NCI-H1105 treated with DMSO at 0.1 percent for 48 hours (cell line): ENCODE results near the gene LARGE1.

ENCODE experiments used
- DNase-seq: peaks from one replicate; lab custom pipeline; 2025; lab: John Stamatoyannopoulos, UW

Gene LARGE1

DNA sequence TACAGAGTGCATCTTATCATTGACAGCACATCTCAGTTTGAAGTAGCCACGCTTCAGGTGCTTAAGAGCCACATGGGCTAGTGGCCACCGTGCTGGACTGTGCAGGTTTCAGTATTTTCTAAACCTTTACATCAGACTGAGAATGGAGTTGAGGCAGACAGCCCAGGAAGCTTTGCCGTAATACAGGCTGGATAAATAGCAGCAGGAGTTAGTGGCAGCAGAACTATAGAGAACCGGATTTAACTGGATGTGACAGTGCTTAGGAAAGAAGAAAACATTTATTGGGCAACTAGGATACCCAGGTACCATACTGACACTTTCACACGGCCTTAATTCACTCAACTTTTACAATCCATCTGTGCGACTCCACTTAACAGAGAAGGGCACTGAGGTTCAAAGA lies 145.5 kb downstream of the LARGE1 start:
- DNase-seq = no peak

DNA sequence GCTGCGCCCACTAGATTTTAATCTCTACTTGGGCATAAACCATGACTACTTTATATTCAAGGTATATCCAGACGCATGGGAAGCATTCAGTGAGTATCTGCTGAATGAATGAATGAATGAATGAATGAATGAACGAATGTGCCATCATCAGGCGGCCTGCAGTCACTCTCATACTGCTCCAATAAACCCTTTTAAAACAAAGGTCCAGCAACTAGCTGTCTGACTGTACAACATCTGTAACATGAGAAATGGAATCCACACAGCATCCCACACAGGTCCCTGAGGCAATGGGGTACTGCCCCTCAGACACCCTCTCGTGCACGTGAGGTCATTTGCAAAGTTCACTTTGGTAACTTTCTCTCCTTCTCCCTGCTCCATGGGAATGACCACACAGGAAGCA lies 147.5 kb downstream of the LARGE1 start:
- DNase-seq = no peak

- DNase-seq = no peak
Observed at GRCh38 chr22:33771136-33771535, 149.1 kb downstream of the LARGE1 start.

- DNase-seq = no peak
Observed at GRCh38 chr22:33770723-33771122, 149.6 kb downstream of the LARGE1 start.

DNA sequence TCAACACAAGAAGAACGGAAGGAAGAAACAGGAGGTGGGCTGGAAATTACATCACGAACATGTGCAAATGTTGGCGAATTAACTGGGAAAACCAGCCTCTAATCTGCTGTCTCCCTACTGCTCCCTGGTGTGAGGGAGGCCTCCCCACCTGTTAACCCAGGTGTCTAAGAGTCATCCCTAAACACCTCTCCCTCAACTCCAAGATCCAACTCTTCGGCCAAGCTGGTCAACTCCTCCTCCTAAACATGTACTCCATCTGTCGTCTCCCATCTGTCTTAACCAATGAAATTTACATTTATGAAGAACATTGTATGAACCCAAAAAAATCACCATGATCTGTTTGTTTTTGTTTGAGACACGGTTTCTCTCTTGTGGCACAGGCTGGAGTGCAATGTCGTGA lies 154.2 kb downstream of the LARGE1 start:
- DNase-seq = no peak

DNA sequence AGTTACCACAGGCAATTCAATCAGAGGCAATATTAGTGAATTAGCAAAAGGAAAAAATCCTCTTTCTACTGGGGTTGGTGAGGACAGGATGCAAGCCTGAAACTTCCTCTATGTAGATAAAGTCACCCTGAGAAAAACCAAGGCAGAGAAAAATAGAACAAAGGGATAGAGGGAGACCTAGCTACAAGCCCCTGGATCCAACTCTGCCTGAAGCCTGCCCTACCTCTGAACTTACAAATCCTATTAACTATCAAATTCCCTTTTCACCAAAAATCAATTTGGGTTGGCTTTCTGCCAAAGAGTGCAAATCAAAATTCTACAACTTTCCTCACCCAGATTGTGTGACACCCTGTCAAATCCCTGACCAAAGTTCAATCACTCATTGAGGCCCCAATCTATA lies 161.3 kb downstream of the LARGE1 start:
- DNase-seq = no peak

DNA sequence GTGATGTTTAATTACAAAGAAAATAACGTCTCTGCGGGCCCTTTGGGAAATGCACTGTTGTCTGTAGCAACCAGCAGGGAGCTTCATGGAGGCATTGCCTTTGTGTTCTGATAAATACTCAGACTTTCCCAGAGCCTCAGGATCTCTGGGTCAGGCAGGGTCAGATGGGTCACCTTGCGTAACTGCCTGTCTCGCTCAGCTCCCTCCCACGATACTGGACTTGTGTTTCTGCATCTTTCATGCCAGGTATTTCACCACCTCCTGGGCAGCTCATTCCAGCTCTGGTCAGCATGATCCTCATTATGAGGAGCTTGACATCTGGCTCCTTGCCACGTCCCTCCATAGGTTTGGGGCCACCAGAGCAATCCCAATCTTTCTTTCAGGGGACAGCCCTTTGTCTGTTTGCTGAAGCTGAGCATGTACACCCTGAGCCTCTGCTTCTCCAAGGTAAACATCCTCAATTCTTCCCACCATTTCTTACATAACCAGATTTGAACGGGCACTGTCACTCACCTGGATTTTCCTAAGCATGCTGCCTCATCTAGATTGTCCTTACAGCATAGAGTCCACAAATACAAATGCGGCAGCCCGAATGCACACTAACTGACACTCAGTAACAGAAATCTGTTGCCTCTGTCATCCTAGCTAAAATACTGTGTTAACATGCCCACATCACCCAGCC lies 162.3 kb downstream of the LARGE1 start:
- DNase-seq = no peak

DNA sequence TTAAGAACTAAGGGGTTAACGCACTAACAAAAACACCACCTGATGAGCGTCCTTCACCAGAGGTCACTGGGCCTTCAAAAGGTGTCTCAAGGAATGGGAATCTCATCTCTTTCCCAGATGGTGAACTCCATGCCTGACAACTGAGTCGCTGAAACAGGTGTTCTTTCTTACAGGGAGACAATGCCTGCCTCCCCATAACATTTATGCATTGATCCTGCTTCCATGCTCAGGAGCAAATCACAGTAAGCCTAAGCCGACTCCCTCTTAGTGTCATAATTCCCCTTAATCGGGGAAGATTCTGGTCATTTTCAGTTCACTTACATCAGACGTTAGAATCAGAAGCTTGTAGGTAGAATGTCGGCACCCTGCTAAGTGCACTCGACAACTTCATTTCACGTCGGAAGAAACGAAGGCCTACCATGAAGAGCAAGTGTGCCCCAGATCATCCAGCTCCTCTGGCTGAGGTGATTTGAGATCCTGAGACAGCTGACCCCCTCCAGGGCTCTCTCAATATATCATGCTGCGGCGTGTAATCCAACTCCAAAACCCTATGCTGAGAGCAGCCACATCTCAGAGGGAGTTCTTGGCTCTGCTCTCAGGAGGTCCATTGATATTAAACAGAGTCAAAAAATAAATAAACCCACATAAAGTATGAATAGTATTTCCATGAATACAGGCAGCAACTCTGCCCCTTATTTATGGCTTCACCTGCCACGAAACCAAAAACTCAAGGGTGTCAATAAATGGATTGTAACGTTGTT lies 163.1 kb downstream of the LARGE1 start:
- peak; percentile 52 for DNase-seq

GRCh38 chr22:33756508-33756949 lies 163.7 kb downstream of the LARGE1 start:
- DNase-seq = no peak

DNA sequence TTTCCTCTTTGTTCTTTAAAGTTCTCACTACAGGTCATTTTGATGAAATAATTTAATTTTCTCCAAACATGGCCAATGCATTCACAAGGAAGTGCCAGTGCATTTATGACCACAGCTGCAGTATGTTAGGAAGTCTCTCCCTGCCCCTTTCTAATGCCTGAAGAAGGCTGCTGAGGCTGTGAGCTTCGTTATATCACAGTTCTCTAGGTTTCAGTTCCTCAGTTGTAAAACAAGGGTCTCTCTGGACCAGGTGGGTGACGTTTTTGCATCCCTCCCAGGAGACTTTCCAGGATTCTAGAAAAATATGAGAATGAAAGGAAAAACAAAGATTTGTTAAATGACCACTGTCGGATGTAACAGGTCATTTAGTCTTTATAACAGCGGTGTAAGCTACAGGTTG lies 171.6 kb downstream of the LARGE1 start:
- no peak for DNase-seq

- peak; percentile 89 for DNase-seq
Observed at GRCh38 chr22:33747576-33748180, 172.6 kb downstream of the LARGE1 start.

DNA sequence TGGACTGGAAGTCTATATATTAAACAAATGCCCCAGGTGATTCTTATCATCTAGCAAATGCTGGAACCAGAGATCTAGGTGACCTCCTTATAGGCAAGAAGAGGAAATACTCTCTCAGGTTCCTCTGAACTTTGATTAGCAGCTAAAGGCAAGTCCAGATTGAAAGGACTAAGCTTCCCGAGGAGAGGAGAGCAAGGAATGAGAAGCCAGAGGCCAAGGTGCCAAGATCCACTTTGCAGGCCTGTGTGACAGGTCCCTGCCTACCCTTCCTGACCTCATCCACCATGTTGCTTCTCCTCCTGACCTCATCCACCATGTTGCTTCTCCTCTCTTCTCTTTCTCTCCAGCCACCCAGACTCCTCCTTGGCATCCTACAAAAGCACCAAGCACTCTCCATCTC lies 173.2 kb downstream of the LARGE1 start:
- DNase-seq = no peak

GRCh38 chr22:33746501-33746928 lies 173.8 kb downstream of the LARGE1 start:
- no peak for DNase-seq

DNA sequence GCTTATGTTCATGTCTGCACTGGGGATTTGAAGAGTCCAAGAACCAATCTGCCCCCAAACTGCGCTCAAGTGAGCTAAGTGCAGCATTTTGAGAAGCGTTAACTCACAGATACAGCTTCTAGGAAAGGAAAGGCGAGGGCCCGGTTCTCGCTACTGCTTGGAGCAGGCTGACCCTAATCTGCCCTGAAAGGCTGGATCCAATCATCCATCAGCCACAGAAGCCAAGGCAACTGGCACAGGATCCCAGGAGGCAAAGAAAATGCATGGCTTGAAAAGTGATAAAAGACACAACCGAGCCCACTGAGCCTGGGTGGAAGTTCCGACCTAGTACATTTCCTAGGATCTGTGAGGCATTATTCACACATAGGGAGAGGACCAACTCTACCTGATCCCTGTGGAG lies 174.8 kb downstream of the LARGE1 start:
- no peak for DNase-seq

- no peak for DNase-seq
Observed at GRCh38 chr22:33743756-33744155, 176.5 kb downstream of the LARGE1 start.

- DNase-seq = no peak
Observed at GRCh38 chr22:33741025-33741424, 179.3 kb downstream of the LARGE1 start.

DNA sequence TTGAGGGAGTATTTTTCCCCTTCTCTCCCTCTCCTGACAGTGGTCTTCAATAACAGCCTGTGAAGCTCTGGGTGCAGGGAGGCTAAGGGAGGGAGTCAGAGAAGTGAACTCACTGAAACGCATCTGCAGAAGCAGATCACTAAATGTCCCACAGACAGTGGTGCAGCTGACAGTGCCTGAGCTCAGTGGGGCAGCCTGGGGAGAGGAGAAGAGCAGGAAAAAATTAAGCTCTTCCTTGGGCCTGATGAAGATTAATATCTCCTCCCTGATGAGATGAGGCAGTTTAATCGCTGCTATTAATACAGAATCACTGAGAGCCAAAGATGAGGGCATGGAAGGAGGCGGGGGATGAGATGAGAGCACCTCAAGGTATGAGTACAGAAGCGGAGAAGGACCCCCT lies 180.8 kb downstream of the LARGE1 start:
- DNase-seq = no peak

DNA sequence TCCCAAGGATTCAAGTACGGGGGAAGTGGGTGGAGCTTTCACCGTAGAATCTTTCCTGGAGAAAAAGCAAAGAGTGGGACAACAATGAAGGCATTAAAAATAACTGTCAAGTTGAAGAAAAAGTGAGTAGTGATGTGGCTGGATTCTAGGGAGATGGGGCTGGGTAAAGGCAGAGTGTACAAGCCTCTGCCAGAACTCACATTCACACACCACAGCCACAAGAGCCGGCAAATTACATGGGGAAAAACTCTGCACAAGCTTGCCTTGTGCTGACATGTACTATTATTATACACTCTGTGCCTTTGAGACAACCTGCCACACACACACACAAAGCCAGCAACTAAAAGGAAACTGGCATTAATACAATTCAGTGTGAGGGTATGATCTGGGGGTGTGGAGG lies 182.6 kb downstream of the LARGE1 start:
- no peak for DNase-seq

GRCh38 chr22:33735978-33736377 lies 184.3 kb downstream of the LARGE1 start:
- no peak for DNase-seq

DNA sequence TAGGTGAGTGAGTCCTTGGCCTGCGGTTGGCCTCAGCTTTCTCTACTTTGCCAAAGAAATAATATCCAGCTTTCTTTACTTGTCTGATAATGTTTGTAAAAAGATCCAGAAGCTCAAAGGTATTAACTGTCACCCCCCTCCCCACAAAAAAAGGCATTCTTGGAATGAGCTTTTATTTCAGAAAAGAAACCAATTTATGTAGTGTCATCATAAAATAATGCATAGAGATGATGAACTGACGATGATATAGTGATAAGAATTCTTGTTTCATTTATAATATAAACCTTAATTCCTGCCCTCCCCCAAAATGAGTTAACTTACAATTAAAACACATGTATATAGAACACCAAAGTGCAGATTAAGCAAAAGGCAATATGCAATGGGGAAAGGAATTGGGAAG lies 191.4 kb downstream of the LARGE1 start:
- no peak for DNase-seq

GRCh38 chr22:33726294-33726734 lies 194.0 kb downstream of the LARGE1 start:
- DNase-seq = no peak

DNA sequence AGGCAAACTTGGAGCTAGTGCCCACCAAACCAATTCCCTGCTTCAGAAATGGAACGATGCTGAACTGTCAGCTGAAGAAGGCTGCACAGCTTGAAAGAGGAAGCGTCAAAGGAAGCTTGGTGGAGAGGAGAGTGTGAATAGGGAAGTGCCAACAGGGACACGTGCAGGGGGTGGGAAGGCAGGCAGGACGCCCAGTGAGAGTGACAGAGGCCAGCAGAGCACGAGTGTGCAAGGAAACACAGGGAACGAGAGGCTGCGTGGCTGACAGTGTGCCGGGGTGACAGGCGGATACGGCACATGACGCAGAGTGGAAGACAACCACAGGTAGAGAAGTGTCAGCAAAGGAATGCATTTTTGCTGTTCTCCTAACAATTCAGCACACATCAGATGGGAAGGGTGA lies 196.4 kb downstream of the LARGE1 start:
- DNase-seq = no peak

- no peak for DNase-seq
Observed at GRCh38 chr22:33722816-33723215, 197.5 kb downstream of the LARGE1 start.
